Osteocyte (in vitro differentiated cells): ENCODE results near the gene CCDC71L. TPM values are rescaled to one million over a fixed set of nuclear protein-coding genes. Genes with fewer than 3 reads are reported as not detected.
A peak's percentile ranks its signal among the peaks of the same experiment; 100 is the strongest.

Experiments used
- DNase-seq: peaks from one replicate; pipeline ENCODE4 v3.0.0; 2021; ENCODE audit warnings: mixed read lengths; ENCODE audit not compliant: unreplicated experiment; ENCODE audit errors: extremely low spot score
- H3K27ac Mint-ChIP-seq: one replicate; pipeline ENCODE4 v1.8.0; 2021; ENCODE audit warnings: mild to moderate bottlenecking, mixed read lengths; ENCODE audit not compliant: unreplicated experiment
- H3K27me3 Mint-ChIP-seq: one replicate; pipeline ENCODE4 v1.8.0; 2021; ENCODE audit warnings: mixed read lengths; ENCODE audit not compliant: unreplicated experiment
- H3K36me3 Mint-ChIP-seq: one replicate; pipeline ENCODE4 v1.8.0; 2021; ENCODE audit warnings: mixed read lengths; ENCODE audit not compliant: unreplicated experiment
- H3K4me1 Mint-ChIP-seq: one replicate; pipeline ENCODE4 v1.8.0; 2021; ENCODE audit warnings: mixed read lengths; ENCODE audit not compliant: unreplicated experiment
- H3K4me3 Mint-ChIP-seq: one replicate; pipeline ENCODE4 v1.8.0; 2021; ENCODE audit warnings: mild to moderate bottlenecking, moderate library complexity, mixed read lengths; ENCODE audit not compliant: unreplicated experiment
- H3K9me3 Mint-ChIP-seq: one replicate; pipeline ENCODE4 v1.8.0; 2021; ENCODE audit warnings: mixed read lengths; ENCODE audit not compliant: unreplicated experiment
- CTCF ChIP-seq: fragments of 200-600 bp; sonication (generic); IDR thresholded peaks from 2 replicates; pipeline ENCODE4 v1.5.0; 2021; ENCODE audit warnings: antibody characterized with exemption, mild to moderate bottlenecking, moderate library complexity
- total RNA-seq: library from RNA; stranded (reverse); gene quantifications from 2 replicates; pipeline ENCODE4 v1.2.1, GENCODE V29; 2021

The CCDC71L gene
- total RNA-seq, 1 donor from 2014 or later: 45.2 TPM

GRCh38 chr7:106635411-106635810 is 25.5 kb downstream of the CCDC71L start:
- no peaks in the 10 kb centered on the region for H3K27me3 Mint-ChIP-seq
- no peaks in the 10 kb centered on the region for H3K9me3 Mint-ChIP-seq
- no peaks in the 10 kb centered on the region for H3K36me3 Mint-ChIP-seq
- no peaks in the 10 kb centered on the region for H3K4me1 Mint-ChIP-seq
- TF ChIP-seq CTCF: no peak
- H3K4me3 Mint-ChIP-seq: no peak overlapping the region
- no peak overlapping the region for H3K27ac Mint-ChIP-seq
- no peak for DNase-seq

GRCh38 chr7:106634958-106635357 is 26.0 kb downstream of the CCDC71L start:
- H3K9me3 Mint-ChIP-seq: no peaks in the 10 kb centered on the region
- H3K4me3 Mint-ChIP-seq: no peak overlapping the region
- no peaks in the 10 kb centered on the region for H3K36me3 Mint-ChIP-seq
- no peak for TF ChIP-seq CTCF
- no peak for DNase-seq
- no peaks in the 10 kb centered on the region for H3K4me1 Mint-ChIP-seq
- H3K27me3 Mint-ChIP-seq: no peaks in the 10 kb centered on the region
- no peak overlapping the region for H3K27ac Mint-ChIP-seq

GRCh38 chr7:106630648-106631047 is 30.3 kb downstream of the CCDC71L start:
- no peak overlapping the region for H3K27ac Mint-ChIP-seq
- H3K36me3 Mint-ChIP-seq: no peaks in the 10 kb centered on the region
- H3K4me1 Mint-ChIP-seq: peaks cover 3% of the 10 kb centered on the region
- no peaks in the 10 kb centered on the region for H3K27me3 Mint-ChIP-seq
- no peak for DNase-seq
- H3K9me3 Mint-ChIP-seq: no peaks in the 10 kb centered on the region
- no peak overlapping the region for H3K4me3 Mint-ChIP-seq
- no peak for TF ChIP-seq CTCF

DNA sequence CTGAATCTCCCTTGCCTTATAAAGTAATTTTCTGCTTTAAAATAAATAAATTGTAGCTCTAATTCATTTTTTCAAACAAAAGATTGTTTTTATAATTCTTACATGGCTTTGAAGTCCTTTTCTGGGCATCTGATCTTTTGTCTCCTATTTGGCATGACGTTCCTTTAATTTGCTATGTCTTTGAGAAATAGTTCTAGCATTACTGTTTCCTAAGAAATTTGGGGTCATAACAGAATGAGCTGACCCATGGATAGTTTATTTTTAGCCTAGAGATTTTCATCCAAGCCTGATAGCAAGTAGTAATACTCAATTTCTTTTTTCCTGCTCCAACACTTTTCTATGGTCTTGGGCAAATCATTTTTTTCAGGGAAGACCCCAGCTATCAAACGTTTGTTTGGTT is 31.4 kb downstream of the CCDC71L start:
- no peak for DNase-seq
- Mint-ChIP-seq H3K27ac (peak overlapping the region; percentile 37), H3K27me3 (no peaks in the 10 kb centered on the region), H3K4me3 (no peak overlapping the region), H3K9me3 (no peaks in the 10 kb centered on the region), H3K36me3 (no peaks in the 10 kb centered on the region), H3K4me1 (peaks cover 7% of the 10 kb centered on the region)
- TF ChIP-seq CTCF: no peak

DNA sequence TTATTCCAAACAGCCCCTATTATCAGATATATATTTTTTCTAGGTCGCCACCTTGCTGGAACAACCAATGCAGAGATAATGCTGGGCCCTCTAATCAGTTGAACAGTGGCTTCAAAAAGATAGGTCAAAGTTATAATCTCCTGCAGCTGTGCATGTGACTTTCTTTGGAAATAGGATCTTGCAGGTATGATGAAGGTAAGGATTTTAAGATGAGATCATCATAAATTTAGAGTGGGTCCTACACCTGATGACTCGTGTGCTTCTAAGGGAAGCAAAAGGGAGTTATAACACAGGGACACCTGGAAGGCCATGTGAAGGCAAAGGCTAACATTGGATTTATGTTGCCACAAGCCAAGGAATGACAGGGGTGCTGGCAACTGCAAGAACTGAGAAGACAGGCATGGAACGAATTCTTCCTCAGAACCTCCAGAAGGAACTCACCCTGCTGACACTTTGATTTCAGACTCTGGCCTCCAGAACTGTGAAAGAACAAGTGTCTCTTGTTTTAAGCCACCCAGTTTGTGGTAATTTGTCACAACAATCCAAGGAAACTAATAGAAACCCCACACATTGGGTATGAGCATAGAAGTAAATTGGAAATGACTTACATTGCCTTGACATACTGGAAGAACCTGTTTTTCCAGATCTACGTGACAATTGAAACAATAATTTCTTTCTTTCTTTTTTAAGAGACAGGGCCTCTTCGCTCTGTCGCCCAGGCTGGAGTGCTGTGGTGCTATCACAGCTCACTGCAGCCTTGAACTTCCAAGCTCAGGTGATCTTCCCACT is 34.4 kb downstream of the CCDC71L start:
- Mint-ChIP-seq H3K27me3 (no peaks in the 10 kb centered on the region), H3K27ac (no peak overlapping the region), H3K36me3 (peaks cover 2% of the 10 kb centered on the region), H3K4me3 (no peak overlapping the region), H3K4me1 (peaks cover 19% of the 10 kb centered on the region), H3K9me3 (peaks cover 13% of the 10 kb centered on the region)
- DNase-seq: no peak
- TF ChIP-seq CTCF: no peak
